K562 (cell line): ENCODE measurements around the gene PCDHGA8. TPM values are rescaled to one million over a fixed set of nuclear protein-coding genes. Genes with fewer than 3 reads are reported as not detected.

Experiments
- ATAC-seq: fragments of 200-7000 bp; cut with Tn5 transposase; 3 replicates; pipeline ENCODE4 v1.9.1; 2020; ENCODE audit warnings: moderate library complexity
- BruUV-seq: library from RNA; stranded (reverse); fragments of 400-500 nt; replicated peaks from 2 replicates; lab custom pipeline; 2021; lab: Mats Ljungman, UMichigan
- CTCF ChIA-PET: fragments of 300-600 bp; formaldehyde crosslinking; extraction: SDS; loops from one replicate; lab custom pipeline; 2021; ENCODE audit warnings: low intra/inter-chr PET ratio; lab: Yijun Ruan, JAX
- POLR2A ChIA-PET: fragments of 300-600, 350-650 bp; sonication (Branson Sonifier 250); formaldehyde crosslinking; extraction: SDS; loops from one replicate; lab custom pipeline; 2021; ENCODE audit warnings: antibody characterized with exemption, inconsistent platforms; lab: Yijun Ruan, JAX
- DNase-seq, 4 experiments: peaks; one replicate each; pipeline versions ENCODE4 v3.0.0 to v3.0.0-alpha.2; 2011 to 2018; ENCODE audit warnings: low spot score in 3 of 4, mixed read lengths in 3 of 4; ENCODE audit errors: extremely low read depth in 1 of 4
- FAIRE-seq: peaks from 2 replicates; lab custom pipeline; 2011; peaks lifted over from hg19 to GRCh38; lab: Jason Lieb, UNC
- H2AFZ ChIP-seq: 2 replicates; pipeline ENCODE4 v1.6.0; 2011; ENCODE audit warnings: low read depth, low read length, control low read depth, inconsistent platforms
- H3K27ac ChIP-seq: fragments of 200-600 bp; 3 replicates; pipeline ENCODE4 v1.8.0; 2011; ENCODE audit warnings: low read depth, mild to moderate bottlenecking, control low read depth, inconsistent platforms, low read length, moderate library complexity, mixed read lengths; ENCODE audit errors: extremely low read depth
- H3K27me3 ChIP-seq, 2 experiments: fragments of 300-600 bp in 1 of 2; 2 replicates in 1 of 2; 3 replicates in 1 of 2; pipeline versions ENCODE4 v1.6.0 to v1.8.0; 2011; ENCODE audit warnings: inconsistent platforms in 2 of 2, low read length in 2 of 2, mild to moderate bottlenecking in 1 of 2, mixed read lengths in 1 of 2, moderate library complexity in 1 of 2; ENCODE audit not compliant: control insufficient read depth in 2 of 2, insufficient read depth in 2 of 2
- H3K36me3 ChIP-seq: fragments of 300-600 bp; 3 replicates; pipeline ENCODE4 v1.8.0; 2011; ENCODE audit warnings: mild to moderate bottlenecking, low read length, inconsistent platforms; ENCODE audit not compliant: control insufficient read depth, insufficient read depth
- H3K4me1 ChIP-seq, 2 experiments: fragments of 200-600 bp in 1 of 2; replicated peaks in 1 of 2; 2 replicates in 1 of 2; 3 replicates in 1 of 2; pipeline versions ENCODE4 v1.5.1 to v1.8.0; 2011; ENCODE audit warnings: inconsistent platforms in 2 of 2, low read length in 2 of 2, mild to moderate bottlenecking in 1 of 2, mixed read lengths in 1 of 2, moderate library complexity in 1 of 2; ENCODE audit not compliant: control insufficient read depth in 2 of 2, insufficient read depth in 2 of 2
- H3K4me2 ChIP-seq: 2 replicates; pipeline ENCODE4 v1.6.1; 2011; ENCODE audit warnings: low read length, control low read depth, inconsistent platforms, mixed read lengths; ENCODE audit not compliant: insufficient read depth
- H3K4me3 ChIP-seq: fragments of 200-600 bp; sonication (generic), shearing (Covaris generic); 2 replicates; pipeline ENCODE4 v1.5.1; 2016; ENCODE audit warnings: control low read depth, inconsistent platforms
- H3K79me2 ChIP-seq: fragments of 200-600 bp; 3 replicates; pipeline ENCODE4 v1.8.0; 2011; ENCODE audit warnings: low read length, inconsistent platforms; ENCODE audit not compliant: control insufficient read depth, insufficient read depth
- H3K9ac ChIP-seq, 2 experiments: 2 replicates each; pipeline versions ENCODE4 v1.6.0 to v1.6.1; 2011; ENCODE audit warnings: low read depth in 2 of 2, low read length in 2 of 2, control low read depth in 1 of 2, inconsistent platforms in 1 of 2, mild to moderate bottlenecking in 1 of 2, mixed read lengths in 1 of 2; ENCODE audit not compliant: insufficient read depth in 1 of 2
- H3K9me1 ChIP-seq: one replicate; pipeline ENCODE4 v1.6.0; 2011; ENCODE audit warnings: inconsistent platforms, mild to moderate bottlenecking, low read length, moderate library complexity; ENCODE audit not compliant: control insufficient read depth, insufficient read depth
- H3K9me3 ChIP-seq: replicated peaks from 2 replicates; pipeline ENCODE4 v1.5.1; 2011; ENCODE audit warnings: low read depth, low read length, inconsistent platforms; ENCODE audit not compliant: control insufficient read depth, insufficient read depth
- H4K20me1 ChIP-seq: replicated peaks from 2 replicates; pipeline ENCODE4 v1.6.1; 2011; ENCODE audit warnings: low read length, inconsistent platforms, mixed read lengths; ENCODE audit not compliant: control insufficient read depth, insufficient read depth
- CBX3 ChIP-seq, 2 experiments: IDR thresholded peaks; 1 replicate in 1 of 2; 2 replicates in 1 of 2; pipeline ENCODE4 v1.6.1; 2012; ENCODE audit warnings: inconsistent platforms in 2 of 2, low read length in 2 of 2, borderline replicate concordance in 1 of 2, control low read depth in 1 of 2
- CSDE1 ChIP-seq, 2 experiments: fragments of 450-650 bp; IDR thresholded peaks; 2 replicates each; pipeline ENCODE4 v1.6.1; 2016; ENCODE audit warnings: mild to moderate bottlenecking in 1 of 2
- ETV5 ChIP-seq: sonication (generic); formaldehyde crosslinking; IDR thresholded peaks from 2 replicates; pipeline ENCODE4 v1.4.0; 2020; ENCODE audit warnings: low read depth, mild to moderate bottlenecking, missing genetic modification reagents
- GABPA ChIP-seq: fragments of 200-800 bp; sonication (Bioruptor generic); conservative IDR thresholded peaks from 2 replicates; pipeline ENCODE4 v1.6.1; 2016; ENCODE audit warnings: low read depth, missing genetic modification characterization, missing compliant biosample characterization
- PTBP1 ChIP-seq: fragments of 200-400 bp; formaldehyde crosslinking; IDR thresholded peaks from 2 replicates; pipeline ENCODE4 v1.6.1; 2017; ENCODE audit warnings: low read depth, low read length
- SAFB ChIP-seq: fragments of 200-400 bp; formaldehyde crosslinking; IDR thresholded peaks from 2 replicates; pipeline ENCODE4 v1.6.1; 2017; ENCODE audit warnings: low read depth, low read length, borderline replicate concordance
- ZC3H8 ChIP-seq: fragments of 450-650 bp; IDR thresholded peaks from 2 replicates; pipeline ENCODE4 v1.6.1; 2017
- WGBS: fragments of 100-300 bp; shearing (Covaris generic); methylation state at CpG from one replicate; pipeline ENCODE4 v1.1.6; 2016; ENCODE audit warnings: low coverage, mixed read lengths; ENCODE audit not compliant: insufficient coverage; ENCODE audit errors: missing lambda C conversion rate; 5-methylcytosine and 5-hydroxymethylcytosine counted together
- in situ Hi-C: fragments of 300-500 bp; cut with MboI; formaldehyde crosslinking; loops from 4 replicates; pipeline ENCODE4 v1.15.0; 2018; ENCODE audit warnings: inconsistent platforms, mixed read lengths
- intact Hi-C: fragments of 100-400 bp; cut with micrococcal nuclease; formaldehyde crosslinking; loops from 2 replicates; pipeline ENCODE4 v1.14.2; 2022
- polyA plus RNA-seq, 8 experiments: library from polyadenylated mRNA; depleted of rRNA in 4 of 8; stranded (reverse) in 5 of 8; unstranded in 3 of 8; fragments of >200 nt; fragmentation: Nextera tagmentation in 2 of 8; fragmentation: Illumina TruSeq in 1 of 8; extraction: Ambion mirVana in 2 of 8; extraction: Trizol in 1 of 8; gene quantifications; 2 replicates each; pipeline versions ENCODE4 v1.2.1 to v1.2.3, GENCODE V29; 2011 to 2014; ENCODE audit warnings: inconsistent platforms in 1 of 8, missing spikeins in 1 of 8
- total RNA-seq, 7 experiments: library from RNA; depleted of rRNA in 6 of 7; stranded (reverse); fragments of >200 nt in 6 of 7; fragmentation: Illumina TruSeq in 2 of 7; extraction: Trizol in 2 of 7; gene quantifications; 2 replicates each; pipeline versions ENCODE4 v1.2.1 to v1.2.3, GENCODE V29; 2011 to 2021; ENCODE audit warnings: low replicate concordance in 1 of 7
- TF ChIP-seq, protein P1 (sequence below): fragments of 450-650 bp; IDR thresholded peaks from one replicate; pipeline ENCODE4 v1.6.1; 2018; ENCODE audit warnings: mild to moderate bottlenecking, moderate library complexity; ENCODE audit not compliant: partially characterized antibody
- TF ChIP-seq, protein P2 (sequence below): fragments of 250-450 bp; sonication (Bioruptor Pico); IDR thresholded peaks from 2 replicates; pipeline ENCODE4 v1.8.0; 2021; ENCODE audit warnings: borderline replicate concordance, mild to moderate bottlenecking, moderate library complexity; ENCODE audit not compliant: poor library complexity, severe bottlenecking
- TF ChIP-seq, protein P3 (sequence below), 2 experiments: fragments of 450-650 bp in 1 of 2; sonication (generic) in 1 of 2; formaldehyde crosslinking in 1 of 2; IDR thresholded peaks; 2 replicates each; pipeline versions ENCODE4 v1.7.1 to v1.9.0; 2016 to 2022; ENCODE audit warnings: inconsistent platforms in 1 of 2, mild to moderate bottlenecking in 1 of 2, missing genetic modification reagents in 1 of 2

The PCDHGA8 gene
- total and polyA plus RNA-seq, 9 of the 15 experiments (the other 6 are each of a cell fraction or from before 2014, with no cell fraction given), result 0.04 to 0.11 (median 0.07) TPM; not detected in 2

- TF ChIP-seq, protein P1, sequence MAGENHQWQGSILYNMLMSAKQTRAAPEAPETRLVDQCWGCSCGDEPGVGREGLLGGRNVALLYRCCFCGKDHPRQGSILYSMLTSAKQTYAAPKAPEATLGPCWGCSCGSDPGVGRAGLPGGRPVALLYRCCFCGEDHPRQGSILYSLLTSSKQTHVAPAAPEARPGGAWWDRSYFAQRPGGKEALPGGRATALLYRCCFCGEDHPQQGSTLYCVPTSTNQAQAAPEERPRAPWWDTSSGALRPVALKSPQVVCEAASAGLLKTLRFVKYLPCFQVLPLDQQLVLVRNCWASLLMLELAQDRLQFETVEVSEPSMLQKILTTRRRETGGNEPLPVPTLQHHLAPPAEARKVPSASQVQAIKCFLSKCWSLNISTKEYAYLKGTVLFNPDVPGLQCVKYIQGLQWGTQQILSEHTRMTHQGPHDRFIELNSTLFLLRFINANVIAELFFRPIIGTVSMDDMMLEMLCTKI, result no peak
- TF ChIP-seq CBX3 (IDR thresholded peaks at IDR 0.05; ENCODE audit: borderline replicate concordance in 1 of 2, low read length in 2 of 2), result no peak
- TF ChIP-seq, protein P2, sequence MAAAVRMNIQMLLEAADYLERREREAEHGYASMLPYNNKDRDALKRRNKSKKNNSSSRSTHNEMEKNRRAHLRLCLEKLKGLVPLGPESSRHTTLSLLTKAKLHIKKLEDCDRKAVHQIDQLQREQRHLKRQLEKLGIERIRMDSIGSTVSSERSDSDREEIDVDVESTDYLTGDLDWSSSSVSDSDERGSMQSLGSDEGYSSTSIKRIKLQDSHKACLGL, result no peak
- TF ChIP-seq, all 486 proteins: peak for 7
Observed at GRCh38 chr5:141356133-141356532, 36.3 kb upstream of the PCDHGA8 start (continued).

GRCh38 chr5:141356950-141357349 is 35.5 kb upstream of the PCDHGA8 start:
- ChIA-PET CTCF (no interaction called here), POLR2A (no interaction called here)
- Histone ChIP-seq H2AFZ (no peak overlapping the region), H3K27ac (no peak overlapping the region), H3K4me2 (no peak overlapping the region), H3K9ac (no peak overlapping the region; a peak in 1 of 4 replicates), H3K4me3 (no peak overlapping the region), H4K20me1 (no peaks in the 10 kb centered on the region), H3K36me3 (no peaks in the 10 kb centered on the region), H3K27me3 (peaks cover 0 to 18% of the 10 kb centered on the region in 2 experiments; a peak in 2 of 5 replicates), H3K9me3 (no peaks in the 10 kb centered on the region; the same call in 1 of the 2 replicates), H3K79me2 (no peaks in the 10 kb centered on the region), H3K9me1 (no peaks in the 10 kb centered on the region), H3K4me1 (peaks cover 3 to 12% of the 10 kb centered on the region in 2 experiments; a peak in 3 of 5 replicates)
- in situ Hi-C loops, result no loop called here
- WGBS, result 7% methylated on average over 19 of the region's 19 CpGs
- no peak for DNase-seq
- ATAC-seq, result peak; percentile 50
- no peak for FAIRE-seq
- BruUV-seq, result no TSS peak
- intact Hi-C loops, result no loop called here
- TF ChIP-seq ZC3H8 (no peak), GABPA (tag) (no peak), PTBP1 (no peak), CSDE1 (IDR thresholded peaks at IDR 0.05) (no peak), SAFB (no peak), ETV5 (CRISPR knock-in tag) (no peak)
- TF ChIP-seq, protein P3, sequence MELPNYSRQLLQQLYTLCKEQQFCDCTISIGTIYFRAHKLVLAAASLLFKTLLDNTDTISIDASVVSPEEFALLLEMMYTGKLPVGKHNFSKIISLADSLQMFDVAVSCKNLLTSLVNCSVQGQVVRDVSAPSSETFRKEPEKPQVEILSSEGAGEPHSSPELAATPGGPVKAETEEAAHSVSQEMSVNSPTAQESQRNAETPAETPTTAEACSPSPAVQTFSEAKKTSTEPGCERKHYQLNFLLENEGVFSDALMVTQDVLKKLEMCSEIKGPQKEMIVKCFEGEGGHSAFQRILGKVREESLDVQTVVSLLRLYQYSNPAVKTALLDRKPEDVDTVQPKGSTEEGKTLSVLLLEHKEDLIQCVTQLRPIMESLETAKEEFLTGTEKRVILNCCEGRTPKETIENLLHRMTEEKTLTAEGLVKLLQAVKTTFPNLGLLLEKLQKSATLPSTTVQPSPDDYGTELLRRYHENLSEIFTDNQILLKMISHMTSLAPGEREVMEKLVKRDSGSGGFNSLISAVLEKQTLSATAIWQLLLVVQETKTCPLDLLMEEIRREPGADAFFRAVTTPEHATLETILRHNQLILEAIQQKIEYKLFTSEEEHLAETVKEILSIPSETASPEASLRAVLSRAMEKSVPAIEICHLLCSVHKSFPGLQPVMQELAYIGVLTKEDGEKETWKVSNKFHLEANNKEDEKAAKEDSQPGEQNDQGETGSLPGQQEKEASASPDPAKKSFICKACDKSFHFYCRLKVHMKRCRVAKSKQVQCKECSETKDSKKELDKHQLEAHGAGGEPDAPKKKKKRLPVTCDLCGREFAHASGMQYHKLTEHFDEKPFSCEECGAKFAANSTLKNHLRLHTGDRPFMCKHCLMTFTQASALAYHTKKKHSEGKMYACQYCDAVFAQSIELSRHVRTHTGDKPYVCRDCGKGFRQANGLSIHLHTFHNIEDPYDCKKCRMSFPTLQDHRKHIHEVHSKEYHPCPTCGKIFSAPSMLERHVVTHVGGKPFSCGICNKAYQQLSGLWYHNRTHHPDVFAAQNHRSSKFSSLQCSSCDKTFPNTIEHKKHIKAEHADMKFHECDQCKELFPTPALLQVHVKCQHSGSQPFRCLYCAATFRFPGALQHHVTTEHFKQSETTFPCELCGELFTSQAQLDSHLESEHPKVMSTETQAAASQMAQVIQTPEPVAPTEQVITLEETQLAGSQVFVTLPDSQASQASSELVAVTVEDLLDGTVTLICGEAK (IDR thresholded peaks at IDR 0.05), result no peak
- TF ChIP-seq, protein P3 (CRISPR knock-in tag; IDR thresholded peaks at IDR 0.05), result no peak
